Parathyroid adenoma (tissue), 2 donors: ENCODE results near the gene ZEB2.

Experiments used
- H2AFZ ChIP-seq: fragments of 300-600 bp; sonication (generic); one replicate; pipeline ENCODE4 v1.7.0; 2017; ENCODE audit warnings: antibody characterized with exemption, mild to moderate bottlenecking
- H3K27ac ChIP-seq: fragments of 300-600 bp; sonication (generic); one replicate; pipeline ENCODE4 v1.7.0; 2017
- H3K27me3 ChIP-seq: fragments of 300-600 bp; sonication (generic); one replicate; pipeline ENCODE4 v1.7.0; 2017; ENCODE audit warnings: low read length; ENCODE audit not compliant: control insufficient read depth, insufficient read depth
- H3K36me3 ChIP-seq: fragments of 300-600 bp; sonication (generic); one replicate; pipeline ENCODE4 v1.7.0; 2017; ENCODE audit warnings: low read length; ENCODE audit not compliant: control insufficient read depth, insufficient read depth
- H3K4me1 ChIP-seq: fragments of 300-600 bp; sonication (generic); one replicate; pipeline ENCODE4 v1.7.0; 2017; ENCODE audit warnings: control low read depth
- H3K4me2 ChIP-seq: fragments of 300-600 bp; sonication (generic); one replicate; pipeline ENCODE4 v1.7.0; 2017; ENCODE audit warnings: low read length
- H3K4me3 ChIP-seq: fragments of 300-600 bp; sonication (generic); one replicate; pipeline ENCODE4 v1.7.0; 2017; ENCODE audit warnings: low read depth, low read length
- H3K79me2 ChIP-seq: fragments of 300-600 bp; sonication (generic); one replicate; pipeline ENCODE4 v1.7.0; 2017; ENCODE audit warnings: control low read depth
- H3K9ac ChIP-seq: fragments of 300-600 bp; sonication (generic); one replicate; pipeline ENCODE4 v1.7.0; 2017; ENCODE audit warnings: mild to moderate bottlenecking
- H3K9me3 ChIP-seq: fragments of 300-600 bp; sonication (generic); one replicate; pipeline ENCODE4 v1.7.0; 2017; ENCODE audit warnings: low read length; ENCODE audit not compliant: control insufficient read depth
- TF ChIP-seq, protein P1 (sequence below): fragments of 300-600 bp; sonication (generic); IDR thresholded peaks from one replicate; pipeline ENCODE4 v1.7.0; 2017; ENCODE audit warnings: antibody characterized with exemption, mild to moderate bottlenecking
- donor health status: primary hyperparathyroidism.

ZEB2 gene

DNA sequence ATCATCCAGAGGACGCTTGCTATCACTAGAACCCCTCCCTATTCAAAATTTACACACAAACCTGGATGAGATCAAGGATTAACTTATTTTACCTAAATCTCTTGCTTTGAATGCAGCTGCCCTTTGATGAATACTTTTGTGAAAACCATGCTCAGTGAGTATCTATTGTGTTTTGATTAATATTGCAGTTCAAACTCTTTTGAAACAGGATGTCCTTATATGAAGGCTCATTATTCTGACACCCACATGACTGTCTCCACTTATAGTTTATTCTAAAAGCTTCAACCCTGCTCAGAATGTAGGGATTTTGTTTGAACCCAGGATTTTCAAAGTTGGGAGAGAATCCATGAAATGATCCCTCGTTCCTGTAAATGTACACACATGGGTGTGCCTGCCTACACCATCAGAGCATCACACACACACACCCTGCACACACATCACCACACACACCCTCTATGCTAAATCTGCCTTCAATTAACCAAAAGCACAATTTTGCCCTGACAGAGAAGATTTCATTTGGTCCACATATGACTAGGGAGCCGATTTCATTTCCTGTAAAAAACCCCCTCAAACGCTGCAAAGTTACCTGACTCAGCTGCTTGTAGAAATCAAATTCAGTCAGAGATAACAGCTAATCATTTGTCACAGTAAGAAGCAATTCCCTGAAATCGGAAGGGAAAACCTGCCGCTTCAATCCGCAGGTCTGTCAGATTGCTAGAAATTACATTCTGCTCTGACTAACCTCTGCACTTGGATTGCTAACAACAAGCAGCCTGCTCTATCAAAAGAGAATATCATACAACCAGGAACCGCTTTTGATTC is 65.2 kb downstream of the ZEB2 start:
- H3K79me2 ChIP-seq, result no peaks in the 10 kb centered on the region
- no peak overlapping the region for H2AFZ ChIP-seq
- no peaks in the 10 kb centered on the region for H3K36me3 ChIP-seq
- no peaks in the 10 kb centered on the region for H3K4me1 ChIP-seq
- H3K9me3 ChIP-seq, result no peaks in the 10 kb centered on the region
- no peak overlapping the region for H3K4me2 ChIP-seq
- no peak overlapping the region for H3K27ac ChIP-seq
- no peak overlapping the region for H3K4me3 ChIP-seq
- no peaks in the 10 kb centered on the region for H3K27me3 ChIP-seq
- H3K9ac ChIP-seq, result no peak overlapping the region
- TF ChIP-seq, protein P1, sequence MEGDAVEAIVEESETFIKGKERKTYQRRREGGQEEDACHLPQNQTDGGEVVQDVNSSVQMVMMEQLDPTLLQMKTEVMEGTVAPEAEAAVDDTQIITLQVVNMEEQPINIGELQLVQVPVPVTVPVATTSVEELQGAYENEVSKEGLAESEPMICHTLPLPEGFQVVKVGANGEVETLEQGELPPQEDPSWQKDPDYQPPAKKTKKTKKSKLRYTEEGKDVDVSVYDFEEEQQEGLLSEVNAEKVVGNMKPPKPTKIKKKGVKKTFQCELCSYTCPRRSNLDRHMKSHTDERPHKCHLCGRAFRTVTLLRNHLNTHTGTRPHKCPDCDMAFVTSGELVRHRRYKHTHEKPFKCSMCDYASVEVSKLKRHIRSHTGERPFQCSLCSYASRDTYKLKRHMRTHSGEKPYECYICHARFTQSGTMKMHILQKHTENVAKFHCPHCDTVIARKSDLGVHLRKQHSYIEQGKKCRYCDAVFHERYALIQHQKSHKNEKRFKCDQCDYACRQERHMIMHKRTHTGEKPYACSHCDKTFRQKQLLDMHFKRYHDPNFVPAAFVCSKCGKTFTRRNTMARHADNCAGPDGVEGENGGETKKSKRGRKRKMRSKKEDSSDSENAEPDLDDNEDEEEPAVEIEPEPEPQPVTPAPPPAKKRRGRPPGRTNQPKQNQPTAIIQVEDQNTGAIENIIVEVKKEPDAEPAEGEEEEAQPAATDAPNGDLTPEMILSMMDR, result no peak

GRCh38 chr2:144453486-144454158 is 66.3 kb downstream of the ZEB2 start:
- no peak overlapping the region for H3K27ac ChIP-seq
- H3K9ac ChIP-seq, result no peak overlapping the region
- no peaks in the 10 kb centered on the region for H3K27me3 ChIP-seq
- H2AFZ ChIP-seq, result no peak overlapping the region
- H3K36me3 ChIP-seq, result no peaks in the 10 kb centered on the region
- H3K9me3 ChIP-seq, result no peaks in the 10 kb centered on the region
- TF ChIP-seq, protein P1, result no peak
- H3K4me3 ChIP-seq, result no peak overlapping the region
- no peaks in the 10 kb centered on the region for H3K4me1 ChIP-seq
- H3K4me2 ChIP-seq, result no peak overlapping the region
- H3K79me2 ChIP-seq, result no peaks in the 10 kb centered on the region

- H3K4me2 ChIP-seq, result no peak overlapping the region
- H3K4me1 ChIP-seq, result no peaks in the 10 kb centered on the region
- no peaks in the 10 kb centered on the region for H3K9me3 ChIP-seq
- no peaks in the 10 kb centered on the region for H3K27me3 ChIP-seq
- H2AFZ ChIP-seq, result no peak overlapping the region
- H3K27ac ChIP-seq, result no peak overlapping the region
- no peaks in the 10 kb centered on the region for H3K79me2 ChIP-seq
- H3K9ac ChIP-seq, result no peak overlapping the region
- no peaks in the 10 kb centered on the region for H3K36me3 ChIP-seq
- TF ChIP-seq, protein P1, result no peak
- H3K4me3 ChIP-seq, result no peak overlapping the region
These were observed 67.0 kb downstream of the ZEB2 start for GRCh38 chr2:144452989-144453336.

- no peaks in the 10 kb centered on the region for H3K36me3 ChIP-seq
- no peak overlapping the region for H3K27ac ChIP-seq
- H3K9ac ChIP-seq, result no peak overlapping the region
- H3K9me3 ChIP-seq, result no peaks in the 10 kb centered on the region
- H3K27me3 ChIP-seq, result no peaks in the 10 kb centered on the region
- no peak overlapping the region for H2AFZ ChIP-seq
- TF ChIP-seq, protein P1, result no peak
- H3K4me1 ChIP-seq, result no peaks in the 10 kb centered on the region
- no peak overlapping the region for H3K4me3 ChIP-seq
- H3K4me2 ChIP-seq, result no peak overlapping the region
- H3K79me2 ChIP-seq, result no peaks in the 10 kb centered on the region
These were observed 67.5 kb downstream of the ZEB2 start for GRCh38 chr2:144452169-144452988.
